NCI-H526 (cell line): Measurements from ENCODE around the gene ADM5.

Experiments
- DNase-seq, 2 experiments: peaks; one replicate each; lab custom pipeline; 2025; lab: John Stamatoyannopoulos, UW

The ADM5 gene

DNA sequence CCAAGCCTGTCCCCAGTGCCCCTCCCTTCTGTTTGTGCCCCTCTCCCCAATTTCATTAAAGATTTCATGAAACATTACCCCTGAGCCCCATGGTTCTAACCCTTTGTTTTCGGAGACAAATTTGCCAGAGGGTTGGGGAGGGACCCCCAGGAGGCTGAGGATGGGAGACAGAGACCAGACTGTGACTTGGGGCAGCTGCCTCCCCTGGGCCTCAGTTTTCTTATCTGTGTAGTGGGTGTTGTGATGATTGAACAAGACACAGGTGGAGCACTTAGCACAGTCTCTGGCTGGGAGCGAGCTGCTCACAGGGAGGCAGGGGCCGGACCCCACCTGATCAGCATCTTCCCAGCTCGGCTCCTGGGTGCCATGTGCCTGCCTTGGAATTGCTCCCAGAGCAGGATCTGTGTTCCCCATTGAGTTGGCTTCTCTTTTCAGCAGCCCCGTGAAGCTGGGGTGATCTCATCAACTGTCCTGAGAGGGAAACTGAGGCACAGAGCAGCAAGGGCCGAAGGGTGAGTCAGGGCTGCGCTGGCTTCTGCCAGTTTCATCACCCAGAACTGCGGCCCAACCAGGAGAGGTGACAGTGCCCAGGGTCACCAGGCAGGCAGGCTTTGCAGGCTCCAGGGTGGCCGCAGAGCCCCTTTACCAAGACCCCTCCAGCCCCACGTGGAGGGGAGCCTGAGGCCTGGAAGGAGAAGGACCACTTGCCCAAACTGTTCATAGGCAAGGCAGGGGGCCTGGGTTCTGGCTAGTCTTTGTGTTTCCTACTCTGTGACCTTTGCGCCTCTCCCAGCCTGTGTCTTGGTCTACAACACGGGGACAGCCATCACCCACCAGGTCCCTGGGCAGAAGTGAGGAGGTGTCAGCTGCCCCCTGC is 30.6 kb upstream of the ADM5 start:
- DNase-seq = no peak

DNA sequence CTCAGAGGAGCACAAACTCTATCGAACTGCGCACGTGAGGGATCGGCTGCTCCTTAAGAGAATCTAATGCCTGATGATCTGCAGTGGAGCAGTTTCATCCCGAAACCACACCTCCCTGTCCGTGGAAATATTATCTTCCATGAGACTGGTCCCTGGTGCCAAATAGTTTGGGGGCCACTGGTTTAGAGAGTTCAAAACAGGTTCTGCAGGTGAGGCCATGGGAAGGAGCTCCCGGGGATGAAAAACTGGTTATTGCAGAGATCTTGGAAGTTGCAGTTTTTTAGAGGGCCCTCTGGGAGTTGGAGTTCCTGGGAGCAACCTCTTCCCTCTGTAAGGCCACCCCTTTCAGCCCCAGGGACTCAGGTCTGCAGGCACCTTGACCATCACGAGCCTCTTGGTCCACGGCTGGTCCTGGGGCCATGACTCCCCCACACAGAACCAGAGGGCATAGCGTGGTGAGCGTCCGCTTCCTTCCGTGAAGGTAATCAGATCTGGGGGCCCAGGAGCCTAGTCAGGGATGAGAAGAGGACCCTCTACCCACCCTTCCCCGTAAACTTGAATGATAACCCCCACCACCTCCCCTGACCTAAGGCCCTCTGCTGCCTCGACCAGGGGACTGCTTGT is 28.9 kb upstream of the ADM5 start:
- DNase-seq = no peak

DNA sequence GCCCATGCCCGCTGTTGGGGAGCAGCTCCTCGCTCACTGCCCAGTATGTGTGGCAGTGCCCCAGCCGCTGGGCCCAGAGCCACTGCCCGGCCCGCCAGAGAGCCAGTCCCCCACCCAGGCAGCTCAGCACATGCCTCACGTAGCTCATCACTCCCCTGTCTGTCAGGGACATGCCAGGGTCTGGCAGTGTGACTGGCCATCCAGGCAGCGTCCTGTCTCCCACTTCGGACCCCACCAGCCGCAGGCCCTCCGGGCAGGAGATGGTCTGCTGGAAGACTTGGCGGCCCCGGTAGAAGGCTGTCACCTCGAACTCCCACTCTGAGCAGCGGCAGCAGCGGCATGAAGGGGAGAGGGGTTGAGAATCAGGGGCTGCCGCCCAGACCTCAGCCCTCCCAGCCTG is 27.4 kb upstream of the ADM5 start:
- DNase-seq = no peak

DNA sequence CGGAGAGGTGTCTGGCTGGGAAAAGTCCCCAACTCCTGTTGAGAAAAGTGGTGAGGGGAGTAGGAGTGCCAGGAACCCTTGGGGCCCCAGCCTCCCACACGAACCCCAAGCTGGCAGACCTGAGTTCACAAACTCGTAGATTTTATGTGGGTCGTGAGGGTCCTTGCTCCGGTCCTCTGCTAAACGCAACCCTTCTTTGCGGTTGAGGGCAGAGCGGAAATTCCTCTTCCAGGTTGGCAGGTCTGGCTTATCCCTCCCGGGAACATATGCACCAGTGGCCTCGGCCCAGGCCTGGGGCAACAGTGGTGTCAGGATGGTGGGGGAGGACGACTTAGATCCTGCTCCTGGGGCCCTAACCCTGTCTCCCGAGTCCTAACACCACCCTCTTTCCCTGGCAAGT is 26.2 kb upstream of the ADM5 start:
- no peak for DNase-seq

DNA sequence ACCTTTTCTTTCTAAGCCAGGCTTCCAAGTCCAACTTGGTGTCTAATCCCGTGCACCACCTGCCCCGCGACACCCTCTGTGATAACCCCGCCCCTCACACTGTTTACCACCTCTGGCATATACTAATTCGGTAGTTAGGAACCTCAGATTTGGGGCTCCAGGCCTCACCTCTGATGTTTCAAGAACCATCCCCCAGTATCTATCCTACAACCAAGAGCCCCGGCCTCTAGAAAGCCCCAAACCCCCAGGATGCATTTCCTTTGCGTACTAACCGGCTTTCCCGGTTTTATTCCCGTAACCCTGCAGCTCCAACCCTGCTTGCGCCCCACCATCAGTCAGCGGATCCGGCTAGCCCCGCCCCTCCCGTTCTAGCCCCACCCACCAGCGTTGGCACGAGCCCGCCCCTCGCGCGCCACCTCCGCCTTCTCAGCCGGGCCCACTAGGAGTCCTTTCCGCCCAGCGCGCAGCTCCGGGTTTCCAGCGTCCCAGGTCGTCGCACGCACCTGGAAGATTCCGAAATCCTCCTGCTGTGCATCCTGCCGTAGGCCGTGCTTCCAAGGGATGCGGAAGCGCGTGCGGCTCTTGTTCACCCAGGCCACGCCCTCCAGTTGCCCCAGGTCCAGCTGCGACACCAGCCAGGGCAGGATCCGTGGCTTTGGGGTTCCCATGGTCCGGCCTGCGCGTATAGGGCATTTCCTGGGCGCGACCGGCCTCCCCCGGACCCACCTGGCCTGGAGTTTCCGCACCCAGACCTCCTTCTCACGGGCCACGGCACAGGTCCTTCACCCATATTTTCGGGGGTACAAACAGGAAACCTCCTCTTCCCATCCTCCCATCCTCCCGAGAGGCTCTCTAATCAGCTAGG is 25.0 kb upstream of the ADM5 start:
- DNase-seq = peak; percentile 79 to 93

DNA sequence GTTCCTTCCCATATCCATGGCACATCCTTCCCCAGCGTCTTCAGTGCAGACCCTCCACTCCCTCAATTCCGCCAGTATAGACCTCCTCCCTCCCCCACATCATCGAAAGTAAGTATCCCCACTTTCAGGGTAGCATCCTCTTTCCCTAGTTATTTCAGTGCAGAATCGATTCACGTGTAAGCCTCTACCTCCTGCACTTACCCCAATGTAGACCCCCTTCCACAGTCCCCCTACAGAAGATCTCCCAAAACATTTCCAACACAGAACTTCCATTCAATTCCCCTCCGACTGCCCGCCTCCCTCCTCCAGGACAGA is 24.4 kb upstream of the ADM5 start:
- DNase-seq = peak in 1 of 2 experiments; percentile 48

DNA sequence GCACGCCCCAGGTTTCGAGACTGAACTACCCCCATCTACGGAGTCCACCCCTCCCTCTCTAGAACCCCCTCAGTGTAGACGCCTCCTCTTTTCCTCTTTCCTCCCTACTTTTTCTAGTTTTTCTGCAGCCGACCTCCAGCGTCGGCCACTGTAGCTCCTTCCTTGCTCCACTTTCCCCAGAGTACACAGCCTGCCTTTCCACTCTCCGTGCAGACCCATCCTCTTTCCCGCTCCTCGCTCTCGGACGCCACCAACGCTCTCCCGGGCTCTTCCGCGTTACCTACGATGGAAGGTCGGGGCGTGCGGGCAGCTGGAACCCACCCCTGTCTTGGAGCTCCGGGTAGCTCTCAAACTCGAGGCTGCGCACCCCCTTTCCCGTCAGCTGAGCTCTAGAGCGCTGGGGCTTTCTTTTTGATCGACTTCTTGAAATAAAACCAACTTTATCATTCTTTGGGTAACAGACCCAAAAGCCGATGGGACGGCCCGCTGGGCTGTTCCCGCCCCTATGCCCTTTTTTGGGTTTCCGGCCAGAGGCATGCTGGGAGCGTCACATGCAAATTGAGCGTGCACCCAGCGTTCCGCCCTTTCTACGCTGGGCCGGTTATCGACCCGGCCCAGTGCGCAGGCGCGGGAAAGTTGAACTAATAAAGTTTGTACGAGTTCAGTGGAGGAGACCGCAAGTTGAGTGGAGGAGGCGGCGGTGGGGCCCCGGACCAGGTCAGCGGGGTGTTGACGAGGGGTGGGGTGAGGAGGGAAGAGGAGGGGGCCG is 23.9 kb upstream of the ADM5 start, which contains the start of the genes BCL2L12 and IRF3:
BCL2L12 (plus strand) TSS at position 583 of the 769 bp plus-strand sequence. CDS start 760 bp downstream, outside the sequence.
IRF3 (minus strand) TSS at position 507 of the 769 bp plus-strand sequence. CDS start 1,019 bp downstream, outside the sequence.
- peak; percentile 78 to 96 for DNase-seq

DNA sequence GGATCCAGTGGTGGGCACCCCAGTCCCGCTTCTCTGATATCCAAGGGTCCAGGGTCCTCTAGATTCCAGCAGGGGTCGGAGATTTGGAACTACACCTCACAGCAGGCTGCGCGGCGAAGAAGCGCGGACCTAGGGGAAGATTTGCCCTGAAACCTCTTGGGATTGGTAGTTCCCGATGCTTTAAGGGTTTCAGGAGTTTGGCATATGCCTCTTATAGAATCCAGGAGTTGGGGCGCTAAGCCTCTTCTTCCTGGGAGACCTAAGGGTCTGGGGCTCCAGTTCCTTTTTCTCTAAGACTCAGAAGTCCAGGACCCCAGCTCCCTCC is 23.3 kb upstream of the ADM5 start:
- DNase-seq = no peak

DNA sequence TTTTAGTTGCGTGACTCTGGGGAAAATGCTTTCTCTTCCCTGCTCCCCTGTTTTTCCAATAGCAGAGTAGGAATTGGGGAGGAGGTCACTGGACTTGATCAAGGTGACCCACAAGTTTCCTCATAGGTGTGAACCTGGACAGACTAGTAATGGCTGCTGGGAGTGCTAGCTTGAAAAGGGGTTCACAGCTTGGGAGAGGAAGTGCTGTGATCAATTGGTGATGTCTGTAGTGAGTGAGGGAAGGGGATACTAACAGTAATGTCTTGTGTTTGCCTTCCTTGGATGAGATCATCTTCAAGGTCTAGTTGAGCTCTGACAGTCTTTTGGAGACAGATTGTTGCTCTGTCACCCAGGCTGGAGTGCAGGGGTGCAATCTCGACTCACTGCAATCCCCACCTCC is 21.9 kb upstream of the ADM5 start:
- no peak for DNase-seq

DNA sequence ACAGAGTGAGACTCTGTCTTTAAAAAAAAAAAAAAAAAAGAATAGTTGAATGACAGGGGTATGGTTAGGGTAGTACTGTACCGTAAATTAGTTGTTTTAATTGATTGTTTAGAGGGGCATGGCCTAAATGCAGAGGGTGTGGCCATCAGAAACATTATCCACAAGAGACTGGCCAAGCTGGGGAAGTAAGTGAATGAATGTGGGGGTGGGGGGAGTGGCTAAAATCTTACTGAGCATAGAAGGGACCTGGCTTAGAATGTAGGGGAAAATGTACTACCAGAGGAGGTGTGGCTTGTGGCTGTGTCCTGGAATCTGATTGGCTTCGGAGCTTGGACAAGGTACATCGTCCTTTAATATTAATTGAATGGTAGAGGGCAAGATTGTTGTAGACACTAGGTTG is 19.9 kb upstream of the ADM5 start:
- no peak for DNase-seq

DNA sequence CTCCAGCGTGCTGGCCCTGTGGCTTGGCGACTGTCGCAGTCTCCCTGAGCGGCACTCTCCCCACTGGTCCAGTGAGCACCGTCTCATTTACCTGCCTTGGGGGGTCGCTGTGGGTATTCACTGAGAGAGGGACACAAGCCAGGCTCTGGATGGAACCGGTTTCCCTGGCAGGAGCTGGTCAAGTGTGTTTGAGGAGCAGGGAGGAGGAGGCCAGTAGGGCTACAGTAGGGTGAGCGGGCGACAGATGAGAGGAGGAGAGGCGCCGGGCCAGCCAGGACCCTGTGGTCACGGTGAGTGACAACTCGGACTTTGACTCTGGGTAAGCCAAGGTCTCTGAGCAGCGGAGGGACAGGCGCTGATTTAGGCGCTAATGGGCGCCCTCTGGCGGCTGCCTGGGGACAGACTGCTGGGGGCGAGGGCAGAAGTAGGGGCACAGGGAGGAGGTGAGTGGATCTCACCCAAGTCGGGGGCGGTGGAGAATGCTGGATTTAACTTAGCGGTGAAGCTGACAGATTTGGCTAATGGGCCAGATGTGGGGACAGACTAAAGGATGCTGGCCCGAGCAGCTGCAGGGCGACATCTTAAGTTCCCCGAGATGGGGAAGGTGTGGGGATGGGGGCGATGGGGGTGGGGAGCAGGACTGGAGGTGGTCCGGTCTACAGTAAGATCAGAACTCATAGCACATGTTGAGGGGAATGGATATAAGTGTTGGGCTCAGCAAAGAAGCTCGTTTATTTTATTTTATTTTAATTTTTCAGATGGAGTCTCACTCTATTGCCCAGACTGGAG is 17.1 kb upstream of the ADM5 start:
- DNase-seq = peak; percentile 61 to 87

DNA sequence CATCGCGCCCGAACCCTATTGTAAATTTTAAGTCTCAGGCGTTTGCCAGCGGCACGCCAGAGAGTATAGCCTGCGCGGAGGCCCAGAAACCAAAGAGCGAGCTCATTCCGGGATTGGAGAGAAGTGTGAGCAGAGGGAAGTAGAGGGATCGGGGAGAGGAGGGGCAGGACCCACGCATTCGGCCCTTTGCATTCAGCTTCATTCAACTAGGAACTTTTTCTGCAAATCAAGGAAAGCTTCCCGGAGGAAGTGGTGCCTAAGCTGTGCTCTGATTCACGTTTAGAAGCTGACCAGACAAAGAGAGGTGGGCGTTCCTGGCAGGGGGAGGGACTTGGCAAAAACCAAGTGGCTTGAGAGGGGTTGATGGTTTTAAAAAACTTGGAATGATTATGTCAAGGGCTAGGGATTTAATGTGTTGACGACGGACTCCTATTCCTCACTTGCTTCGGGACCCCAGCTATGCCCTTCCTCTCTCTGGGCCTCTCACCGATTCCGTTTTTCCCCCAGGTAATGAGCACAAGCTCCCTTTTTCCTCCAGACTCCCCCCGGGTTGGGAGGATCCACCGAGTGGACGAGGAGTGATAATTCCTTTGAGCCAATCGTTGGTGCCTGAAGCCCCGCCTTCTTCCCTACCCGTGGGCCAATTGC is 13.1 kb upstream of the ADM5 start:
- peak; percentile 92 to 93 for DNase-seq

DNA sequence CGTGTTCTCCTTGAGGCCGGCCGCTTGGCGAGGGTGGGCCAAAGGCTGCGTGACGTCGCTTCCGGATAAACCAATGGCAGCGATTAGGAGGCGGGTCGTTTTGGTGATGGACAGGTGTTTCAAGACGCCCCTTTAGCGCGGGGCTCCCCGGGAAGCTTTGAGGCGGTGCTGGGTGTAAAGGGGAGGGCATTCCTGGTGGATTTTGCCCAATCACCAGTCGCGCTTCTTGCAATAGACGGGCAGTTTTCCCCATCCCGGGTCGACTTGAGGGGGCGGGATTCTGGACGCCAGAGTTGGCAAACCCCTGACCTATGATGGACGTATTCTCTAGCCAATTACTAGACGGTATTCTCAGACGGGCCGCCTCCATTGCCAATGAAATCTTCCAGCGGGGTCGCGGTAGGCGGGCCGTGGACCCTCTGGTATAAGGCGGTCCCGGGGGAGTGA is 12.6 kb upstream of the ADM5 start:
- peak; percentile 100 for DNase-seq

DNA sequence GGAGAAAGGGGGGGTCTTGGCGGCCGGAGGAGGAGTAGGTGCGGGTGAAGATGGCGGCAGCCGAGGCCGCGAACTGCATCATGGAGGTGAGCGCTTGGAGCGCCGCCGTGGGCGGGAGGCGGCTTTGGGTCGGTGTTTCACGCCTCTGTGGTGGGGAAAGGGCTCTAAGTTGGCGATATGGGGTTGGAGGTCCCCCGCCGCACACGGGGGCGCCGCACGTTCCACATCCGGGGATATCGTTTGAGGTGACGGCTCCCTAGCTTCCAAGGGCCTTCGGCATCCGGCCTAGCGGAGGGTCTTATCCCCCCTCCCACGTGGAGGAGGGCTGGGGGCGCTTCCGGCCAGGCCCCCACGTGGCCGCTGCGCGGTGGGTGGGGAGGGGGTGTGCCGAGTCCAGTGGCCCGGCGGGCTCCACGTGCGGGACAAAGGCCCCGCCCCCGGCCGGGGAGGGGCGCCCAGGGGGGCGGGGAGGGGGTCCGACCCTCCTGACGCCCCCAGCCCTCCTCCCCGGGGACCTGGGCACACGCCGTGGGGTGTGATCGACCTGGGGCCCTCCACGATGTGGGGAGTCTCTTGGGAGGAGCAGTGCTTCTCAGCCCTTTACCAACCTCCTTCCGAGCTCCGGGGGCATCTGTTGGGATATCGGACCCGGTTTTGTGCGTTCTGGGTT is 12.0 kb upstream of the ADM5 start, which contains the start of gene PRMT1:
PRMT1 (plus strand) TSS at position 41 of the 670 bp plus-strand sequence; CDS start at position 51, 10 bp downstream.
- DNase-seq = peak in 1 of 2 experiments; percentile 61

DNA sequence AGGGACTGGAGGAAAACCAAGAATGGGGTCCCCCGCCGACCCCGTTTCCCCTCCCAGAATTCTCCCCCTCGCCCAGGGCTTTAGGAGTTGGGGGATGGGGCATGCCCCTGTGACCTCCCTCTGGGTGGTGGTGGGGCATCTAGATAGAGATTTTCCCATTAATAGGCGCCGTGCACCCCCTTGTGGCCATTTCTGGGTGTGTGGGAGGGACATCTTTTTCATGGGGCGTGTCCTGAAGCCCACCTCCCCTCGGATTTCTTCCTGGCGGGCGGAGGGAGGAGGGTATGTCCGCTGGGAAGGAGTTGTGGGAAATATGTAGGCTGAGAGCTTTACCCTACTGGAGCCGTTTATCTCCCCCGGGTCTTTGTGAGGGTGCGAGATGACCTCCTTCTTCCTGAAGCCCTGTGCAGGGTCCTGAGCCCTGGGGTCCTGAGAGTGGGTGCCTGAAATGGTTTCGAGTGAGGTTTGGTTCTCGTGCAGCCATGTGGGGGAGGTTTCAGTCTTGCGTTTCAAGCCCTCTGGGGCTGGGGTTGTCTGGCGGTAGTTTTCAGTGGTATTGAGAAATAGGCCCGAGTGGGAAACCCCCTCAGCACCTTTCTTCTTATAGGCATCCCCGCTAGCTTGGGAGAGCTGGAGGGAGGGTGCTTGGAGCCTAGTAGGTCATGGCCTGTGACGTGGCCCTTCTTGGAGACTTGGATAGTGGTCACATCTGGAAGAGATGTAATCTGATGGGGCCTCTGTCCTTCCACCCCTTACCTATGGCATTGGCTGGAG is 11.3 kb upstream of the ADM5 start:
- peak; percentile 69 to 83 for DNase-seq

DNA sequence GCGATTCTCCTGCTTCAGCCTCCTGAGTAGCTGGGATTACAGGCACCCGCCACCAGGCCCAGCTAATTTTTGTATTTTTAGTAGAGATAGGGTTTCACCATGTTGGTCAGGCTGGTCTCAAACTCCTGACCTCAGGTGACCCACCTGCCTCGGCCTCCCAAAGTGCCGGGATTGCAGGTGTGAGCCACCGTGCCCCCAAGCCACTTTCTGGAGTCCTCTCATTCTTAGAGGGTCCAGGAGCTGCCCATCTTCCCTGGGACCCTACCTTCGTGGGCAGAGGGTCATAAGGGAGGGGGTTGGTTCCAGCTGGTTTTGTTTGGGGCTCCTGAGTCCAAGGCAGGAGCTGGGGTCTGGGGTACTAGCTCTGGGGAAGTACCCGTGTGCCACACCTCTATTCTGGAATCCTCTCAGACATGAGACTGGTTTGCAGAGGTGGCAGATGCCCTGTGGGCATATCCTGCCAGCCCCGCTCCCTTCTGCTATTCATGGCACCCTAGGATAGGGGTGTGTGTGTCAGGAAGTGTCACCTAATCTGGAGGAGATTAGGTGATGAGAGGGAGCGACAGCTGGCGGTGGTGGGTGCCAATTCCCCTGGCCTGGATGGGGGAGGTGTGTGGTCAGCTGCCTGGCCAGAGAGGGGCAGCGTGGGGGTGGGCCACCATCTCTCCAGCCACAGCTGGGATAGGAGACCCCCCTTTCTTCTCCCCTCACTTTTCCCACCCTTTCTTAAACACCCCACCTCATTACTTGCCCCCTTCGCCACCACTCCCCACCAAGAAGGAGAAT is 10.2 kb upstream of the ADM5 start:
- DNase-seq = no peak

DNA sequence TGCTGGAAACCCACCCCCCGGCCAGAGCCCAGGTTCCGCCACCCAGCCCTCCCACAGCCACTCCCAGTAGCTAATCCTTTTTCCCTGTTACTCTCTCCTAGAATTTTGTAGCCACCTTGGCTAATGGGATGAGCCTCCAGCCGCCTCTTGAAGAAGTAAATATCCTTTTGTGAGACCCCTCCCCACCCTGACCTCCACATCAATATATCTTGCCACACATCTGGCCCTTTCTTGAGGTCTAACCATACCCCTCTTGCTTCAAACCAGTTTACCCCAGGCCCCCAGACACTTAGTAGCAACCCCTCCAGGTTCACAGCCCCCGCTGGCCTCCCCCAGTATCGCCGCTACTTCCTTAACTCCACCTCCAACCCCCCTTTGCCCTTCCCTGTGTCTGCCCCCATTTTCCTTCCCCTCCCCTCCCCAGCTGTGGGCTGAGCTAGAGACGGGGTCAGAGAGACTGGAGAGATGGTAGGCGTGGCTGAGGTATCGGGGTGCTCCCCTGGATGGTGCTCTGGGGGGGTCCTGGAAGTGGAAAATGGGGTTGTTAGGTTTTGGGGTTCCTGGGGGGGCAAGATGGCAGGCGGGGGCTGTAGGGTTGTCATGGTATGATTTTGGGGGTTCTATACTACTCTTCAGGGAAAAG is 9.5 kb upstream of the ADM5 start:
- DNase-seq = no peak
